Activated CD8-positive, alpha-beta memory T cell treated with anti-CD3 and anti-CD28 coated beads, Interleukin-2, amount 50 U/mL, for 48 hours (primary cell): ENCODE data around the gene HOXA13.

Experiments used
- DNase-seq: peaks from one replicate; pipeline ENCODE4 v3.0.0-alpha.2; 2020

Gene HOXA13

GRCh38 chr7:27191833-27192545, 7.9 kb downstream of the HOXA13 start:
- peak; percentile 57 for DNase-seq

- peak; percentile 46 for DNase-seq
Observed at GRCh38 chr7:27191161-27191731, 8.6 kb downstream of the HOXA13 start.

GRCh38 chr7:27189997-27190748, 9.7 kb downstream of the HOXA13 start:
- DNase-seq = peak; percentile 39

GRCh38 chr7:27189295-27189996, 10.4 kb downstream of the HOXA13 start:
- peak; percentile 51 for DNase-seq

- DNase-seq = peak; percentile 59
Observed at GRCh38 chr7:27188386-27189294, 11.3 kb downstream of the HOXA13 start.

- peak; percentile 55 for DNase-seq
Observed at GRCh38 chr7:27187475-27188385, 12.2 kb downstream of the HOXA13 start.

GRCh38 chr7:27186668-27187474, 13.0 kb downstream of the HOXA13 start:
- DNase-seq = no peak

GRCh38 chr7:27185854-27186667, 13.8 kb downstream of the HOXA13 start:
- peak; percentile 54 for DNase-seq

GRCh38 chr7:27185013-27185853, 14.7 kb downstream of the HOXA13 start, which contains the start of gene HOXA11:
HOXA11 (minus strand) TSS chr7:27185232; CDS start chr7:27185144, 88 bp downstream.
- DNase-seq = peak; percentile 55

GRCh38 chr7:27184337-27185012, 15.4 kb downstream of the HOXA13 start:
- peak; percentile 74 for DNase-seq

- peak; percentile 56 for DNase-seq
Observed at GRCh38 chr7:27183682-27184336, 16.1 kb downstream of the HOXA13 start.

- peak; percentile 51 for DNase-seq
Observed at GRCh38 chr7:27182861-27183681, 16.8 kb downstream of the HOXA13 start.

GRCh38 chr7:27182285-27182841, 17.5 kb downstream of the HOXA13 start:
- DNase-seq = peak; percentile 43

- DNase-seq = peak; percentile 41
Observed at GRCh38 chr7:27181795-27182275, 18.1 kb downstream of the HOXA13 start.
